ENCODE measurements around the gene FANK1. TPM values are rescaled to one million over a fixed set of nuclear protein-coding genes. Genes with fewer than 3 reads are reported as not detected.
"Not testable (repeated sequence)": the region's sequence is repeated elsewhere in the genome, so short reads cannot be mapped to it uniquely, and the experiment has no call there.

Gene FANK1
- total and polyA plus RNA-seq, 5 donors from 2014 or later: 21.1 to 54.5 (median 36.1) TPM

- Mint-ChIP-seq H3K27me3 (no peaks in the 10 kb centered on the region), H3K4me3 (no peak overlapping the region), H3K36me3 (peaks cover 19% of the 10 kb centered on the region), H3K4me1 (peaks cover 0 to 4% (median 0%) of the 10 kb centered on the region in 4 donors), H3K27ac (no peak overlapping the region), H3K9me3 (peaks cover 0 to 13% (median 0%) of the 10 kb centered on the region in 7 donors)
- Histone ChIP-seq H3K4me3 (ENCODE audit: low read depth, low read length) (no peak overlapping the region), H3K4me1 (ENCODE audit: control insufficient read depth, insufficient read depth, low read length, poor library complexity, severe bottlenecking) (no peaks in the 10 kb centered on the region), H3K36me3 (ENCODE audit: control insufficient read depth, insufficient read depth, low read length) (peaks cover 3% of the 10 kb centered on the region), H3K27me3 (ENCODE audit: control insufficient read depth, insufficient read depth, low read length) (no peaks in the 10 kb centered on the region), H3K9me3 (ENCODE audit: control insufficient read depth in 2 of 2, low read length in 2 of 2) (peaks cover 3 to 16% of the 10 kb centered on the region in 2 experiments), H3K27ac (ENCODE audit: insufficient read depth, low read length, poor library complexity, severe bottlenecking) (no peak overlapping the region)
- ATAC-seq (ENCODE audit: low read depth in 2 of 2) (no peak), DNase-seq (no peak)
These were observed 15.6 kb upstream of the FANK1 start for GRCh38 chr10:125880719-125881118.

- Histone ChIP-seq H3K27me3 (ENCODE audit: control insufficient read depth, insufficient read depth, low read length) (no peaks in the 10 kb centered on the region), H3K4me3 (ENCODE audit: low read depth, low read length) (no peak within 1 kb of the TSS), H3K4me1 (ENCODE audit: control insufficient read depth, insufficient read depth, low read length, poor library complexity, severe bottlenecking) (no peaks in the 10 kb centered on the region), H3K36me3 (ENCODE audit: control insufficient read depth, insufficient read depth, low read length) (peaks cover 3% of the 10 kb centered on the region), H3K9me3 (ENCODE audit: control insufficient read depth in 2 of 2, low read length in 2 of 2) (peaks cover 3 to 12% of the 10 kb centered on the region in 2 experiments), H3K27ac (ENCODE audit: insufficient read depth, low read length, poor library complexity, severe bottlenecking) (no peak within 1 kb of the TSS)
- Mint-ChIP-seq H3K27me3 (no peaks in the 10 kb centered on the region), H3K36me3 (peaks cover 16% of the 10 kb centered on the region), H3K9me3 (peaks cover 0 to 8% (median 0%) of the 10 kb centered on the region in 7 donors), H3K4me1 (peaks cover 0 to 4% (median 0%) of the 10 kb centered on the region in 4 donors), H3K4me3 (no peak within 1 kb of the TSS), H3K27ac (no peak within 1 kb of the TSS)
- DNase-seq: no peak
- ATAC-seq (ENCODE audit: low read depth in 2 of 2): no peak
These were observed 15.2 kb upstream of the FANK1 start, which contains the start of gene DHX32 for GRCh38 chr10:125881192-125881591. Gene DHX32 (minus strand): TSS chr10:125881292. CDS start chr10:125880824, 468 bp downstream.

GRCh38 chr10:125882596-125882995 lies 13.8 kb upstream of the FANK1 start:
- no peaks in the 10 kb centered on the region for H3K27me3 Mint-ChIP-seq
- H3K4me1 ChIP-seq (ENCODE audit: control insufficient read depth, insufficient read depth, low read length, poor library complexity, severe bottlenecking): no peaks in the 10 kb centered on the region
- no peak for ATAC-seq (ENCODE audit: low read depth in 2 of 2)
- H3K4me3 ChIP-seq (ENCODE audit: low read depth, low read length): no peak overlapping the region
- H3K36me3 ChIP-seq (ENCODE audit: control insufficient read depth, insufficient read depth, low read length): no peaks in the 10 kb centered on the region
- H3K9me3 ChIP-seq (ENCODE audit: control insufficient read depth in 2 of 2, low read length in 2 of 2): no peaks in the 10 kb centered on the region
- no peak overlapping the region for H3K27ac ChIP-seq (ENCODE audit: insufficient read depth, low read length, poor library complexity, severe bottlenecking)
- no peak for DNase-seq
- peaks cover 0 to 4% (median 0%) of the 10 kb centered on the region in 4 donors for H3K4me1 Mint-ChIP-seq
- peaks cover 12% of the 10 kb centered on the region for H3K36me3 Mint-ChIP-seq
- H3K9me3 Mint-ChIP-seq: no peaks in the 10 kb centered on the region
- H3K27me3 ChIP-seq (ENCODE audit: control insufficient read depth, insufficient read depth, low read length): no peaks in the 10 kb centered on the region
- no peak overlapping the region for H3K4me3 Mint-ChIP-seq
- H3K27ac Mint-ChIP-seq: no peak overlapping the region

- H3K36me3 ChIP-seq (ENCODE audit: control insufficient read depth, insufficient read depth, low read length): no peaks in the 10 kb centered on the region
- ATAC-seq (ENCODE audit: low read depth in 2 of 2) (no peak), DNase-seq (no peak)
- Mint-ChIP-seq H3K4me3 (no peak overlapping the region), H3K36me3 (peaks cover 9% of the 10 kb centered on the region), H3K27me3 (no peaks in the 10 kb centered on the region), H3K9me3 (no peaks in the 10 kb centered on the region), H3K27ac (no peak overlapping the region), H3K4me1 (peaks cover 0 to 4% (median 0%) of the 10 kb centered on the region in 4 donors)
- no peak overlapping the region for H3K27ac ChIP-seq (ENCODE audit: insufficient read depth, low read length, poor library complexity, severe bottlenecking)
- no peaks in the 10 kb centered on the region for H3K27me3 ChIP-seq (ENCODE audit: control insufficient read depth, insufficient read depth, low read length)
- no peaks in the 10 kb centered on the region for H3K4me1 ChIP-seq (ENCODE audit: control insufficient read depth, insufficient read depth, low read length, poor library complexity, severe bottlenecking)
- no peak overlapping the region for H3K4me3 ChIP-seq (ENCODE audit: low read depth, low read length)
- no peaks in the 10 kb centered on the region for H3K9me3 ChIP-seq (ENCODE audit: control insufficient read depth in 2 of 2, low read length in 2 of 2)
These were observed 13.2 kb upstream of the FANK1 start for GRCh38 chr10:125883211-125883610.

- Histone ChIP-seq H3K4me3 (ENCODE audit: low read depth, low read length) (no peak overlapping the region), H3K27me3 (ENCODE audit: control insufficient read depth, insufficient read depth, low read length) (no peaks in the 10 kb centered on the region), H3K9me3 (ENCODE audit: control insufficient read depth in 2 of 2, low read length in 2 of 2) (peaks cover 0 to 2% of the 10 kb centered on the region in 2 experiments), H3K36me3 (ENCODE audit: control insufficient read depth, insufficient read depth, low read length) (no peaks in the 10 kb centered on the region), H3K27ac (ENCODE audit: insufficient read depth, low read length, poor library complexity, severe bottlenecking) (no peak overlapping the region), H3K4me1 (ENCODE audit: control insufficient read depth, insufficient read depth, low read length, poor library complexity, severe bottlenecking) (no peaks in the 10 kb centered on the region)
- Mint-ChIP-seq H3K27me3 (no peaks in the 10 kb centered on the region), H3K9me3 (peaks cover 0 to 2% (median 0%) of the 10 kb centered on the region in 7 donors), H3K36me3 (peaks cover 4% of the 10 kb centered on the region), H3K27ac (no peak overlapping the region), H3K4me3 (no peak overlapping the region), H3K4me1 (peaks cover 0 to 4% (median under 1%) of the 10 kb centered on the region in 4 donors)
- DNase-seq (no peak), ATAC-seq (ENCODE audit: low read depth in 2 of 2) (no peak)
These were observed 9.4 kb upstream of the FANK1 start for GRCh38 chr10:125886914-125887512.

- H3K9me3 Mint-ChIP-seq; DNase-seq; H3K4me1 Mint-ChIP-seq; H3K27ac ChIP-seq (ENCODE audit: insufficient read depth, low read length, poor library complexity, severe bottlenecking); H3K27me3 Mint-ChIP-seq; H3K4me1 ChIP-seq (ENCODE audit: control insufficient read depth, insufficient read depth, low read length, poor library complexity, severe bottlenecking); H3K36me3 Mint-ChIP-seq; H3K27ac Mint-ChIP-seq; H3K4me3 ChIP-seq (ENCODE audit: low read depth, low read length); H3K9me3 ChIP-seq (ENCODE audit: control insufficient read depth in 2 of 2, low read length in 2 of 2); H3K36me3 ChIP-seq (ENCODE audit: control insufficient read depth, insufficient read depth, low read length); H3K27me3 ChIP-seq (ENCODE audit: control insufficient read depth, insufficient read depth, low read length); H3K4me3 Mint-ChIP-seq; ATAC-seq (ENCODE audit: low read depth in 2 of 2): not testable (repeated sequence)
These were observed 6.9 kb upstream of the FANK1 start for GRCh38 chr10:125889441-125889840.

GRCh38 chr10:125892402-125892801 lies 4.0 kb upstream of the FANK1 start:
- not testable (repeated sequence) for H3K36me3 ChIP-seq (ENCODE audit: control insufficient read depth, insufficient read depth, low read length); DNase-seq; H3K36me3 Mint-ChIP-seq; H3K4me3 ChIP-seq (ENCODE audit: low read depth, low read length); H3K27ac ChIP-seq (ENCODE audit: insufficient read depth, low read length, poor library complexity, severe bottlenecking); H3K9me3 ChIP-seq (ENCODE audit: control insufficient read depth in 2 of 2, low read length in 2 of 2); H3K4me3 Mint-ChIP-seq; H3K9me3 Mint-ChIP-seq; H3K27ac Mint-ChIP-seq; H3K27me3 ChIP-seq (ENCODE audit: control insufficient read depth, insufficient read depth, low read length); ATAC-seq (ENCODE audit: low read depth in 2 of 2)
- H3K4me1 ChIP-seq (ENCODE audit: control insufficient read depth, insufficient read depth, low read length, poor library complexity, severe bottlenecking): peaks cover 18% of the 10 kb centered on the region
- peaks cover 12 to 27% (median 19%) of the 10 kb centered on the region in 4 donors for H3K4me1 Mint-ChIP-seq
- H3K27me3 Mint-ChIP-seq: peaks cover 19% of the 10 kb centered on the region

GRCh38 chr10:125894176-125894575 lies 2.2 kb upstream of the FANK1 start:
- not testable (repeated sequence) for H3K9me3 Mint-ChIP-seq; H3K36me3 Mint-ChIP-seq; H3K27ac Mint-ChIP-seq; H3K27ac ChIP-seq (ENCODE audit: insufficient read depth, low read length, poor library complexity, severe bottlenecking); DNase-seq; H3K27me3 ChIP-seq (ENCODE audit: control insufficient read depth, insufficient read depth, low read length); H3K9me3 ChIP-seq (ENCODE audit: control insufficient read depth in 2 of 2, low read length in 2 of 2); H3K36me3 ChIP-seq (ENCODE audit: control insufficient read depth, insufficient read depth, low read length); ATAC-seq (ENCODE audit: low read depth in 2 of 2); H3K4me3 ChIP-seq (ENCODE audit: low read depth, low read length)
- Mint-ChIP-seq H3K4me1 (peaks cover 13 to 27% (median 20%) of the 10 kb centered on the region in 4 donors), H3K4me3 (peak overlapping the region in 2 of 4 donors; percentile 0 to 5), H3K27me3 (peaks cover 20% of the 10 kb centered on the region)
- H3K4me1 ChIP-seq (ENCODE audit: control insufficient read depth, insufficient read depth, low read length, poor library complexity, severe bottlenecking): peaks cover 18% of the 10 kb centered on the region
